GM06990 (cell line): ENCODE measurements around the gene LUC7L3.

Experiments
- DNase-seq: peaks from one replicate; pipeline ENCODE4 v3.0.0-alpha.2; 2011; ENCODE audit not compliant: insufficient read length; ENCODE audit errors: extremely low read depth
- H3K27me3 ChIP-seq: replicated peaks from 2 replicates; pipeline ENCODE4 v1.6.0; 2011; ENCODE audit warnings: low read length; ENCODE audit not compliant: control insufficient read depth, insufficient read depth
- H3K36me3 ChIP-seq: 2 replicates; pipeline ENCODE4 v1.5.1; 2011; ENCODE audit warnings: low read length; ENCODE audit not compliant: control insufficient read depth, insufficient read depth
- H3K4me3 ChIP-seq: replicated peaks from 2 replicates; pipeline ENCODE4 v1.5.1; 2011; ENCODE audit warnings: low read depth, mild to moderate bottlenecking, control low read depth, low read length
- TF ChIP-seq, protein P1 (sequence below): IDR thresholded peaks from 2 replicates; pipeline ENCODE4 v1.5.1; 2011; ENCODE audit warnings: low read length, control low read depth, mild to moderate bottlenecking, inconsistent platforms; ENCODE audit not compliant: insufficient read depth, poor library complexity, severe bottlenecking

The LUC7L3 gene

DNA sequence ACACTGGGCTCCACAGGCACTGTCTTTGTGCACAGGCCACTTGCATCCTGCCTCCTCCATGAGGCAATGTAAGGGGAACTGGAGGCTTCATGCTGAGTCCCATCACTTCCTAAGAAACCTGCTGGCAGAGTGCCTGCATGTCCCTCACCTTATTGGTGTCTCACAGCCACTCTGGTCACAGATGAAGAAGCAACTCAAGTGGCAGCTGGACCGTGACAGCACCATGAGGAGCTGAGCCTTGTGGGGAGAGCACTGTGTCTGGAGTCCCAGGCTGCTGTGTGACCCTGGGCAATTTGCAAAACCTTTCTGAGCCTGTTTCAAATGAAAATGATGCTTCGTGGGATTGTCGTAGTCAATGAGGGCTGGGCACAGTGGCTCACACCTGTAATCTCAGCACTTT, 31.2 kb upstream of the LUC7L3 start:
- Histone ChIP-seq H3K27me3 (no peaks in the 10 kb centered on the region; the same call in 1 of the 2 replicates), H3K36me3 (peaks cover 5% of the 10 kb centered on the region), H3K4me3 (no peak overlapping the region)
- TF ChIP-seq, protein P1, sequence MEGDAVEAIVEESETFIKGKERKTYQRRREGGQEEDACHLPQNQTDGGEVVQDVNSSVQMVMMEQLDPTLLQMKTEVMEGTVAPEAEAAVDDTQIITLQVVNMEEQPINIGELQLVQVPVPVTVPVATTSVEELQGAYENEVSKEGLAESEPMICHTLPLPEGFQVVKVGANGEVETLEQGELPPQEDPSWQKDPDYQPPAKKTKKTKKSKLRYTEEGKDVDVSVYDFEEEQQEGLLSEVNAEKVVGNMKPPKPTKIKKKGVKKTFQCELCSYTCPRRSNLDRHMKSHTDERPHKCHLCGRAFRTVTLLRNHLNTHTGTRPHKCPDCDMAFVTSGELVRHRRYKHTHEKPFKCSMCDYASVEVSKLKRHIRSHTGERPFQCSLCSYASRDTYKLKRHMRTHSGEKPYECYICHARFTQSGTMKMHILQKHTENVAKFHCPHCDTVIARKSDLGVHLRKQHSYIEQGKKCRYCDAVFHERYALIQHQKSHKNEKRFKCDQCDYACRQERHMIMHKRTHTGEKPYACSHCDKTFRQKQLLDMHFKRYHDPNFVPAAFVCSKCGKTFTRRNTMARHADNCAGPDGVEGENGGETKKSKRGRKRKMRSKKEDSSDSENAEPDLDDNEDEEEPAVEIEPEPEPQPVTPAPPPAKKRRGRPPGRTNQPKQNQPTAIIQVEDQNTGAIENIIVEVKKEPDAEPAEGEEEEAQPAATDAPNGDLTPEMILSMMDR: no peak
- no peak for DNase-seq

DNA sequence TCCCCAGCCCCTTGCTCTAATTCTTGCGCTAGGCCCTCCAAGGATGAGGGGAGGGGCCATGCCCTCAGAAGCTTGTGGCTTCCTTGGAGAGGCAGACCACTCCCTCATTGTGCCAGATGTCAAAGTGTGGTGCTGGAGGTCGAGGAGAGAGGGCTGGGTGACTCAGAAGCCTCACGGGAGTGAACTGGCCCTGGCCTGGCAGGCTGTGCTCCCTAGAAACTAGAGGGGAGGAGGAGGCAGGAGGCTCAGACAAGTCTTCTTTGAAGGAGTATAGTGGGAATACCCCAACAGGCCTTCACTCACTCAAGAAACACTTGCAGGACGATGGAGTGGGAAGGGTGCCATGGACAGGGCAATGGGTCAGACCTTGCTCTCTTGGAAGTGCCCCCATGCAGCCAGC, 30.2 kb upstream of the LUC7L3 start:
- Histone ChIP-seq H3K27me3 (no peaks in the 10 kb centered on the region), H3K36me3 (peaks cover 8% of the 10 kb centered on the region), H3K4me3 (no peak overlapping the region)
- TF ChIP-seq, protein P1: no peak
- no peak for DNase-seq

DNA sequence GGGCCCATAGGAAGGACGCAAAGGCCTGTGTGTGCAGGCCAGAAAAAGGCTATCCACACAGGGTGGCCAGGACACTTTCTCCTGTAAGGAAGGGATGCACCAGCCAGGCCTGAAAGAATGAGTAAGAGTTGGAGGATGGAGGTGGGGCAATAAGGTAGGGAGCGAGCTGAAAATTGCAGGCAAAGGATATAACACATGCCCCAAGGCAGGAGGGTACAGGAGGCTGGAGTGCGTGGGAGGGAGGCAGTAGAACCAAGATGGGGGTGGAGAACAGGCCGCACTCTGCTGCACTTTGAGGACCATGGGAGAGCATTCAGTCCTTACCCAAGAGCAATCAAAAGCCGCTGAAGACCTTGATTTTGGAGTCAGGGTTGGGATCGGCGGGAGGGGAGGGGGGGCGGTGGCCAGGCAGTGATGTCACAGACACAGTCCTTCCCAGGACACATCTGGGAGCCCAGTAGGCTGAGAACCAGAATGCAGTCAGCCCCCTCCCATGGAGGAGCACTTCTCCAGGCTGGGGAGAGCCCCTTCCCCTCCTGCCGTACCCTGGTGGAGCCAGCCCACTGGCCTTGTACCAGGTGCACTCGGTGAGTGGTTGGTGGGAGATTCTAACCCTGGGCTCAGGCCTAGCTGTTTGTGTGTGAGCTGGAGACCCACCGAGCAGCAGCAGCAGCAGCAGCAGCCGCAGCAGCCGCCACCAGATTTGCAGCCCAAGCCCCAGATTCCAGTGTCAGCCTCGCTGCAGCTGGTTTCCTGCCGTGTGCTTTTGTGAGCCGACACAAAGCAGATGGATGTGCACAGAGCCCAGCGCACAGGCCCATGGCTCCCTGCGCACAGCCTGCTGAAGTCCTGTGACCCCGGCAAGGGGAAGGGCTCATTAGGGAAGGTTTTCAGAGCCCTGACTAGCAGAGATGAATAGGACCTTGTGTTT, 29.2 kb upstream of the LUC7L3 start:
- TF ChIP-seq, protein P1: no peak
- Histone ChIP-seq H3K4me3 (no peak overlapping the region), H3K27me3 (no peaks in the 10 kb centered on the region), H3K36me3 (peaks cover 12% of the 10 kb centered on the region)
- no peak for DNase-seq

DNA sequence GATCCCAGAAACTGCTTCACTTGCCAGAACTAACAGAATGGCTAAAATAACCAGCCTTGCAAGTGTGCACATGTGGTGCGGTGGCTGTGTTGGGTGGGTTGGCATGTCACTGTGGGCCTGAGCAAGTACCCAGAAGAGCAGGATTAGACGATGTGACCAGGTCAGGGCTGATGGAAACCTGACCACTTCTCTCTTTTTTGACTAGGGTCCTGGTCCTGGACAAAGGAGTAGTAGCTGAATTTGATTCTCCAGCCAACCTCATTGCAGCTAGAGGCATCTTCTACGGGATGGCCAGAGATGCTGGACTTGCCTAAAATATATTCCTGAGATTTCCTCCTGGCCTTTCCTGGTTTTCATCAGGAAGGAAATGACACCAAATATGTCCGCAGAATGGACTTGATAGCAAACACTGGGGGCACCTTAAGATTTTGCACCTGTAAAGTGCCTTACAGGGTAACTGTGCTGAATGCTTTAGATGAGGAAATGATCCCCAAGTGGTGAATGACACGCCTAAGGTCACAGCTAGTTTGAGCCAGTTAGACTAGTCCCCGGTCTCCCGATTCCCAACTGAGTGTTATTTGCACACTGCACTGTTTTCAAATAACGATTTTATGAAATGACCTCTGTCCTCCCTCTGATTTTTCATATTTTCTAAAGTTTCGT, 28.4 kb upstream of the LUC7L3 start:
- H3K27me3 ChIP-seq: no peaks in the 10 kb centered on the region
- H3K36me3 ChIP-seq: peaks cover 19% of the 10 kb centered on the region
- TF ChIP-seq, protein P1: no peak
- DNase-seq: no peak
- no peak overlapping the region for H3K4me3 ChIP-seq

DNA sequence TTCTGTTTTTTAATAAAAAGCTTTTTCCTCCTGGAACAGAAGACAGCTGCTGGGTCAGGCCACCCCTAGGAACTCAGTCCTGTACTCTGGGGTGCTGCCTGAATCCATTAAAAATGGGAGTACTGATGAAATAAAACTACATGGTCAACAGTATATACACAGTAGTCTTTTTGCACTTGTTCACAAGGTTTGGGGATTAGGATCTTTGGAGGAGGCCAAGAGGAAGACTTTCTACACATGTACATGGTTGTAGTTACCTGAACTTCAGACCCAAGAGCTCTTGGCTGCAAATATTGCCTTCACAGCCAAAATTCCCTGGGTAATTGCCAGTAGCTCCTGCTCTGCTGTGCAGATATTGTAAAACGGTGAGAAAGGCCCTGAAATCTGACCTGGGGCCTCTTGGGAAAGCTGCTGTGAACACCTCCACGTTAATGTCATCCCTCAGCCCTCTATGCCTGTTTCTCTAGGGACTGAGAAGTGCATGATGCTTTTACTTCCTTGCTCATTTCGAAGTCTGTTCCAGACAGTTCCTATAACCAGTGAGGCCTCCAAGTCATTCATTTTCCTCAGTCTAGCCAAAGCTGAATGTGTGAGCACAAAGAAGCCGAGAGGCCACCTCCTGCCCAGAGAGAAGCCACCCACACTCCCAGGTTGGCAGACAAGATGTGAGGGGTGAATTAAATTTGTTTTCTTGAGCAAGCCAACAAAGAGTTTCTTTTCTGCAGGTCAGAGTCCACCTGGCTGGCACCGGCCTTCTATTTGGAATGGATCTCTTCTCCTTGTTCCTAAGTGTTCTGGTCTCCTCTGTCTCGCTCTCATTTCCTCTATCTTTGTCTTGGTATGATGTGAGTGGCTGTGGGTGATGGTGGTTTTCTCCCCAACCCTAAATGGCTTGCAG, 27.6 kb upstream of the LUC7L3 start:
- no peak overlapping the region for H3K4me3 ChIP-seq
- peaks cover 20% of the 10 kb centered on the region for H3K36me3 ChIP-seq
- TF ChIP-seq, protein P1: no peak

More for the DNA sequence above, 27.6 kb upstream of the LUC7L3 start:
- DNase-seq: no peak
- H3K27me3 ChIP-seq: no peaks in the 10 kb centered on the region
